ENCODE data around the gene NGEF. TPM values are rescaled to one million over a fixed set of nuclear protein-coding genes. Genes with fewer than 3 reads are reported as not detected.

NGEF gene
- total and polyA plus RNA-seq, 2 donors from 2014 or later: 4.8 to 5.3 TPM

- H3K36me3 ChIP-seq (ENCODE audit: control insufficient read depth in 2 of 3, insufficient read depth in 3 of 3, low read length in 3 of 3): no peaks in the 10 kb centered on the region
- TF ChIP-seq, protein P1, sequence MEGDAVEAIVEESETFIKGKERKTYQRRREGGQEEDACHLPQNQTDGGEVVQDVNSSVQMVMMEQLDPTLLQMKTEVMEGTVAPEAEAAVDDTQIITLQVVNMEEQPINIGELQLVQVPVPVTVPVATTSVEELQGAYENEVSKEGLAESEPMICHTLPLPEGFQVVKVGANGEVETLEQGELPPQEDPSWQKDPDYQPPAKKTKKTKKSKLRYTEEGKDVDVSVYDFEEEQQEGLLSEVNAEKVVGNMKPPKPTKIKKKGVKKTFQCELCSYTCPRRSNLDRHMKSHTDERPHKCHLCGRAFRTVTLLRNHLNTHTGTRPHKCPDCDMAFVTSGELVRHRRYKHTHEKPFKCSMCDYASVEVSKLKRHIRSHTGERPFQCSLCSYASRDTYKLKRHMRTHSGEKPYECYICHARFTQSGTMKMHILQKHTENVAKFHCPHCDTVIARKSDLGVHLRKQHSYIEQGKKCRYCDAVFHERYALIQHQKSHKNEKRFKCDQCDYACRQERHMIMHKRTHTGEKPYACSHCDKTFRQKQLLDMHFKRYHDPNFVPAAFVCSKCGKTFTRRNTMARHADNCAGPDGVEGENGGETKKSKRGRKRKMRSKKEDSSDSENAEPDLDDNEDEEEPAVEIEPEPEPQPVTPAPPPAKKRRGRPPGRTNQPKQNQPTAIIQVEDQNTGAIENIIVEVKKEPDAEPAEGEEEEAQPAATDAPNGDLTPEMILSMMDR (IDR thresholded peaks at IDR 0.05; ENCODE audit: borderline replicate concordance, extremely low read depth, insufficient read depth): no peak
- peak overlapping the region in 2 of 3 donors; percentile 56 to 63 for H3K4me3 ChIP-seq (ENCODE audit: low read length in 3 of 3)
- peak overlapping the region; percentile 71 to 85 for H3K27ac ChIP-seq (ENCODE audit: low read depth in 2 of 2, low read length in 2 of 2)
- H3K4me1 ChIP-seq (ENCODE audit: control insufficient read depth in 2 of 3, insufficient read depth in 2 of 3, low read depth in 1 of 3, low read length in 3 of 3): peaks cover 0 to 16% (median 4%) of the 10 kb centered on the region in 3 donors
- DNase-seq (no peak), FAIRE-seq (no peak)
- H3K27me3 ChIP-seq (ENCODE audit: control insufficient read depth, insufficient read depth, low read length): no peaks in the 10 kb centered on the region
- no peaks in the 10 kb centered on the region for H3K9me3 ChIP-seq (ENCODE audit: control insufficient read depth in 2 of 3, insufficient read depth in 1 of 3, low read length in 3 of 3)
- H3K9ac ChIP-seq (ENCODE audit: low read length in 3 of 3): peak overlapping the region in 1 of 3 donors; percentile 67
- intact Hi-C loops (cut with DNase I): no loop called here
These were observed 620 bp downstream of the NGEF start for GRCh38 chr2:233012301-233012971.

- FAIRE-seq: no peak
- DNase-seq: peak in 1 of 5 donors; percentile 19
- TF ChIP-seq, protein P1 (IDR thresholded peaks at IDR 0.05; ENCODE audit: borderline replicate concordance, extremely low read depth, insufficient read depth): no peak
- intact Hi-C loops (cut with DNase I): no loop called here
- H3K4me1 ChIP-seq (ENCODE audit: control insufficient read depth in 2 of 3, insufficient read depth in 2 of 3, low read depth in 1 of 3, low read length in 3 of 3): peaks cover 0 to 16% (median 5%) of the 10 kb centered on the region in 3 donors
- no peaks in the 10 kb centered on the region for H3K27me3 ChIP-seq (ENCODE audit: control insufficient read depth, insufficient read depth, low read length)
- peak overlapping the region in 1 of 3 donors; percentile 67 for H3K9ac ChIP-seq (ENCODE audit: low read length in 3 of 3)
- peak overlapping the region; percentile 26 to 85 for H3K27ac ChIP-seq (ENCODE audit: low read depth in 2 of 2, low read length in 2 of 2)
- H3K4me3 ChIP-seq (ENCODE audit: low read length in 3 of 3): peak overlapping the region in 2 of 3 donors; percentile 20 to 63
- H3K9me3 ChIP-seq (ENCODE audit: control insufficient read depth in 2 of 3, insufficient read depth in 1 of 3, low read length in 3 of 3): no peaks in the 10 kb centered on the region
- no peaks in the 10 kb centered on the region for H3K36me3 ChIP-seq (ENCODE audit: control insufficient read depth in 2 of 3, insufficient read depth in 3 of 3, low read length in 3 of 3)
These were observed 1.3 kb downstream of the NGEF start for GRCh38 chr2:233011702-233012131.

DNA sequence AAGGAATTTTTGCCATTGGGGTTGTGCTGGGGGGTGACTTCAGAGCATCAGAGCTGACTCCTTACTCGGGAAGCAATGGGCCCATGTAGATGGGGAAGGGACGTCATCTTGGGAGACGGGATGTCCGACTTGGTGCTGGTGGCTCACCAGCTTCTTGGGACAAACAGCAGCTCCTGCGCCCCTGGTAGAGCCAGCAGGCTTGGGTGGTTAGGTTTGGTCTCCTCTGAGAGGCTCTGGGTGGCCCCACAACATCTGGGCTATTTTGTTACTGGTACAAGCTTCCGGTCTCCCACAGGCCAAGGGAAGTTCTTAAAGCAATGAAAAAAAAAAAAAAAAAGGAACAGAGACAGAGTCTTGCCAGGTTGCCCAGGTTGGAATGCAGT is 1.8 kb downstream of the NGEF start:
- no peaks in the 10 kb centered on the region for H3K27me3 ChIP-seq (ENCODE audit: control insufficient read depth, insufficient read depth, low read length)
- FAIRE-seq (no peak), DNase-seq (no peak)
- peaks cover 0 to 16% (median 5%) of the 10 kb centered on the region in 3 donors for H3K4me1 ChIP-seq (ENCODE audit: control insufficient read depth in 2 of 3, insufficient read depth in 2 of 3, low read depth in 1 of 3, low read length in 3 of 3)
- peak overlapping the region; percentile 26 to 85 for H3K27ac ChIP-seq (ENCODE audit: low read depth in 2 of 2, low read length in 2 of 2)
- H3K9ac ChIP-seq (ENCODE audit: low read length in 3 of 3): no peak overlapping the region
- TF ChIP-seq, protein P1 (IDR thresholded peaks at IDR 0.05; ENCODE audit: borderline replicate concordance, extremely low read depth, insufficient read depth): no peak
- intact Hi-C loops (cut with DNase I): no loop called here
- H3K9me3 ChIP-seq (ENCODE audit: control insufficient read depth in 2 of 3, insufficient read depth in 1 of 3, low read length in 3 of 3): no peaks in the 10 kb centered on the region
- peak overlapping the region in 1 of 3 donors; percentile 63 for H3K4me3 ChIP-seq (ENCODE audit: low read length in 3 of 3)
- no peaks in the 10 kb centered on the region for H3K36me3 ChIP-seq (ENCODE audit: control insufficient read depth in 2 of 3, insufficient read depth in 3 of 3, low read length in 3 of 3)
